Measurements from ENCODE around the gene NDFIP2. TPM values are rescaled to one million over a fixed set of nuclear protein-coding genes. Genes with fewer than 3 reads are reported as not detected.

NDFIP2 gene
- total RNA-seq, 1 experiment from 2014 or later, result 31.0 TPM

GRCh38 chr13:79445968-79446645 lies 34.8 kb upstream of the NDFIP2 start:
- Histone ChIP-seq H2BK20ac (ENCODE audit: low read depth, low read length, poor library complexity, severe bottlenecking) (no peak overlapping the region), H3K4me2 (ENCODE audit: insufficient read depth, insufficient read length, low read length) (no peak overlapping the region), H3K23me2 (ENCODE audit: insufficient read length, low read depth, low read length, poor library complexity, severe bottlenecking) (no peaks in the 10 kb centered on the region), H3K79me1 (ENCODE audit: insufficient read depth, low read depth, low read length, poor library complexity, severe bottlenecking) (no peaks in the 10 kb centered on the region), H4K20me1 (ENCODE audit: control insufficient read depth, insufficient read depth, insufficient read length) (no peaks in the 10 kb centered on the region), H3K27ac (ENCODE audit: insufficient read length, low read depth, low read length) (no peak overlapping the region), H2BK5ac (ENCODE audit: insufficient read length, low read length) (no peak overlapping the region), H2AFZ (ENCODE audit: low read length) (no peak overlapping the region), H4K91ac (ENCODE audit: insufficient read length, low read depth, low read length) (no peak overlapping the region), H4K5ac (ENCODE audit: insufficient read length, low read depth, low read length) (no peak overlapping the region), H3T11ph (ENCODE audit: low read length) (no peak overlapping the region), H3K4me1 (ENCODE audit: insufficient read depth, low read length) (no peaks in the 10 kb centered on the region; the same call in 1 of the 2 replicates), H3K27me3 (ENCODE audit: insufficient read depth, low read length) (no peaks in the 10 kb centered on the region), H3K14ac (ENCODE audit: insufficient read depth, low read length) (no peak overlapping the region), H3K9me3 (ENCODE audit: control insufficient read depth, low read depth, low read length) (no peaks in the 10 kb centered on the region), H2BK12ac (ENCODE audit: insufficient read length, low read depth, low read length) (no peak overlapping the region), H3K9ac (ENCODE audit: extremely low read depth, insufficient read length, low read length) (no peak overlapping the region), H3K79me2 (ENCODE audit: insufficient read depth, low read length) (no peaks in the 10 kb centered on the region), H3K18ac (ENCODE audit: insufficient read length, low read depth, low read length) (no peak overlapping the region), H3K56ac (ENCODE audit: insufficient read length, low read depth, low read length) (no peak overlapping the region), H3K23ac (ENCODE audit: insufficient read length, low read depth, low read length) (no peak overlapping the region), H2BK15ac (ENCODE audit: low read depth, low read length) (no peak overlapping the region), H3K4ac (ENCODE audit: low read depth, low read length) (no peak overlapping the region), H2AK5ac (ENCODE audit: insufficient read length, low read length) (no peak overlapping the region), H2BK120ac (ENCODE audit: low read depth, low read length, poor library complexity, severe bottlenecking) (no peak overlapping the region), H4K8ac (replicated peaks; ENCODE audit: insufficient read length, low read depth, low read length) (no peak overlapping the region)
- H3K27ac Mint-ChIP-seq, result no peak overlapping the region; a peak in 1 of 7 replicates
- no peaks in the 10 kb centered on the region for H3K9me3 Mint-ChIP-seq
- H3K27me3 Mint-ChIP-seq (ENCODE audit: low read depth), result no peaks in the 10 kb centered on the region
- DNase-seq, result peak; percentile 66
- peaks cover 10 to 23% of the 10 kb centered on the region in 2 experiments for H3K4me1 Mint-ChIP-seq
- peak; percentile 27; the same call in 2 of the 3 replicates for TF ChIP-seq CTCF (conservative IDR thresholded peaks at IDR 0.05)
- H3K4me3 Mint-ChIP-seq, result no peak overlapping the region
- H3K36me3 Mint-ChIP-seq (ENCODE audit: insufficient read depth in 1 of 3, low read depth in 3 of 3), result no peaks in the 10 kb centered on the region
- WGBS (ENCODE audit: extremely low coverage, insufficient read length, low lambda C conversion rate), result no CpG with 5 or more reads among the region's 11 CpGs

Data from H9 (cell line).